Astrocyte (in vitro differentiated cells and primary cell): ENCODE results near the gene RNF227. TPM values are rescaled to one million over a fixed set of nuclear protein-coding genes. Genes with fewer than 3 reads are reported as not detected.

Source experiments
- DNase-seq: peaks from one replicate; pipeline ENCODE4 v3.0.0-alpha.2; 2010; ENCODE audit warnings: low read depth
- FAIRE-seq: peaks from 2 replicates; lab custom pipeline; 2011; peaks lifted over from hg19 to GRCh38; lab: Jason Lieb, UNC
- H2AFZ ChIP-seq: 2 replicates; pipeline ENCODE4 v1.6.0; 2012; ENCODE audit warnings: low read depth, low read length, inconsistent platforms
- H3K27ac ChIP-seq: 2 replicates; pipeline ENCODE4 v1.5.1; 2011; ENCODE audit warnings: low read depth, low read length, inconsistent platforms
- H3K27me3 ChIP-seq: 2 replicates; pipeline ENCODE4 v1.6.0; 2011; ENCODE audit warnings: low read length, inconsistent platforms; ENCODE audit not compliant: insufficient read depth
- H3K36me3 ChIP-seq: 2 replicates; pipeline ENCODE4 v1.5.1; 2011; ENCODE audit warnings: low read length, inconsistent platforms; ENCODE audit not compliant: insufficient read depth
- H3K4me1 ChIP-seq: 2 replicates; pipeline ENCODE4 v1.5.1; 2011; ENCODE audit warnings: low read length, inconsistent platforms; ENCODE audit not compliant: insufficient read depth
- H3K4me2 ChIP-seq: 2 replicates; pipeline ENCODE4 v1.6.0; 2012; ENCODE audit warnings: low read length, inconsistent platforms
- H3K4me3 ChIP-seq: 2 replicates; pipeline ENCODE4 v1.5.1; 2011; ENCODE audit warnings: low read depth, mild to moderate bottlenecking, low read length, inconsistent platforms; ENCODE audit not compliant: insufficient read depth
- H3K79me2 ChIP-seq: 2 replicates; pipeline ENCODE4 v1.6.0; 2012; ENCODE audit warnings: mild to moderate bottlenecking, low read length, inconsistent platforms; ENCODE audit not compliant: insufficient read depth
- H3K9ac ChIP-seq: 2 replicates; pipeline ENCODE4 v1.6.0; 2012; ENCODE audit warnings: mild to moderate bottlenecking, low read length, inconsistent platforms
- H3K9me3 ChIP-seq: 2 replicates; pipeline ENCODE4 v1.5.1; 2012; ENCODE audit warnings: low read depth, mild to moderate bottlenecking, low read length, inconsistent platforms; ENCODE audit not compliant: insufficient read depth
- H4K20me1 ChIP-seq: 2 replicates; pipeline ENCODE4 v1.6.0; 2012; ENCODE audit warnings: low read length, inconsistent platforms; ENCODE audit not compliant: insufficient read depth
- H3K27ac Mint-ChIP-seq: one replicate; pipeline ENCODE4 v1.8.0; 2021; ENCODE audit warnings: mild to moderate bottlenecking, mixed read lengths; ENCODE audit not compliant: unreplicated experiment
- H3K27me3 Mint-ChIP-seq: one replicate; pipeline ENCODE4 v1.8.0; 2021; ENCODE audit warnings: low read depth, mixed read lengths; ENCODE audit not compliant: unreplicated experiment
- H3K36me3 Mint-ChIP-seq: one replicate; pipeline ENCODE4 v1.8.0; 2021; ENCODE audit warnings: low read depth, mixed read lengths; ENCODE audit not compliant: unreplicated experiment
- H3K4me1 Mint-ChIP-seq: one replicate; pipeline ENCODE4 v1.8.0; 2021; ENCODE audit warnings: low read depth, mixed read lengths; ENCODE audit not compliant: unreplicated experiment
- H3K4me3 Mint-ChIP-seq: one replicate; pipeline ENCODE4 v1.8.0; 2021; ENCODE audit warnings: mild to moderate bottlenecking, moderate library complexity, mixed read lengths; ENCODE audit not compliant: unreplicated experiment
- H3K9me3 Mint-ChIP-seq: one replicate; pipeline ENCODE4 v1.8.0; 2021; ENCODE audit warnings: mild to moderate bottlenecking, mixed read lengths; ENCODE audit not compliant: unreplicated experiment
- CTCF ChIP-seq: IDR thresholded peaks from 2 replicates; pipeline ENCODE4 v1.5.1; 2011; ENCODE audit warnings: low read depth, mild to moderate bottlenecking, inconsistent platforms, low read length, moderate library complexity; ENCODE audit not compliant: insufficient read depth
- EZH2 ChIP-seq: IDR thresholded peaks from 2 replicates; pipeline ENCODE4 v1.6.1; 2012; ENCODE audit warnings: mild to moderate bottlenecking, low read length, inconsistent platforms; ENCODE audit not compliant: insufficient read depth
- total RNA-seq: library from RNA; stranded (reverse); gene quantifications from 2 replicates; pipeline ENCODE4 v1.2.1, GENCODE V29; 2021

Gene RNF227
- total RNA-seq, 1 donor from 2014 or later: 0.54 TPM

GRCh38 chr17:7910711-7911110 lies 5.4 kb downstream of the RNF227 start:
- Histone ChIP-seq H3K9me3 (no peaks in the 10 kb centered on the region), H3K36me3 (peaks cover 34% of the 10 kb centered on the region), H3K9ac (no peak overlapping the region), H3K27ac (no peak overlapping the region), H3K79me2 (no peaks in the 10 kb centered on the region), H4K20me1 (peaks cover 12% of the 10 kb centered on the region), H2AFZ (no peak overlapping the region), H3K4me3 (no peak overlapping the region), H3K4me1 (peaks cover 10% of the 10 kb centered on the region), H3K27me3 (no peaks in the 10 kb centered on the region), H3K4me2 (no peak overlapping the region)
- H3K27me3 Mint-ChIP-seq: no peaks in the 10 kb centered on the region
- H3K4me3 Mint-ChIP-seq: no peak overlapping the region
- TF ChIP-seq EZH2: no peak
- no peak for TF ChIP-seq CTCF
- H3K27ac Mint-ChIP-seq: no peak overlapping the region
- H3K36me3 Mint-ChIP-seq: peaks cover 14% of the 10 kb centered on the region
- no peaks in the 10 kb centered on the region for H3K4me1 Mint-ChIP-seq
- no peaks in the 10 kb centered on the region for H3K9me3 Mint-ChIP-seq
- FAIRE-seq (no peak), DNase-seq (no peak)

GRCh38 chr17:7910281-7910680 lies 5.8 kb downstream of the RNF227 start:
- H2AFZ ChIP-seq: no peak overlapping the region
- H3K4me2 ChIP-seq: no peak overlapping the region
- H3K4me1 ChIP-seq: peaks cover 7% of the 10 kb centered on the region
- Mint-ChIP-seq H3K27ac (no peak overlapping the region), H3K36me3 (peaks cover 18% of the 10 kb centered on the region), H3K9me3 (no peaks in the 10 kb centered on the region), H3K27me3 (no peaks in the 10 kb centered on the region), H3K4me1 (no peaks in the 10 kb centered on the region), H3K4me3 (no peak overlapping the region)
- no peak for DNase-seq
- no peaks in the 10 kb centered on the region for H3K79me2 ChIP-seq
- no peaks in the 10 kb centered on the region for H3K27me3 ChIP-seq
- no peak overlapping the region for H3K4me3 ChIP-seq
- no peaks in the 10 kb centered on the region for H3K9me3 ChIP-seq
- TF ChIP-seq CTCF: no peak
- no peak for TF ChIP-seq EZH2
- H3K9ac ChIP-seq: peak overlapping the region; percentile 14
- H3K27ac ChIP-seq: no peak overlapping the region
- peaks cover 39% of the 10 kb centered on the region for H3K36me3 ChIP-seq
- H4K20me1 ChIP-seq: peaks cover 12% of the 10 kb centered on the region
- FAIRE-seq: no peak

GRCh38 chr17:7909089-7909488 lies 7.0 kb downstream of the RNF227 start:
- Mint-ChIP-seq H3K27me3 (no peaks in the 10 kb centered on the region), H3K9me3 (no peaks in the 10 kb centered on the region), H3K36me3 (peaks cover 26% of the 10 kb centered on the region), H3K4me1 (no peaks in the 10 kb centered on the region), H3K4me3 (no peak overlapping the region), H3K27ac (no peak overlapping the region)
- Histone ChIP-seq H3K9me3 (no peaks in the 10 kb centered on the region), H3K27me3 (no peaks in the 10 kb centered on the region), H3K79me2 (no peaks in the 10 kb centered on the region), H2AFZ (no peak overlapping the region), H3K4me2 (no peak overlapping the region), H3K9ac (no peak overlapping the region), H3K4me1 (no peaks in the 10 kb centered on the region), H4K20me1 (peaks cover 7% of the 10 kb centered on the region), H3K4me3 (no peak overlapping the region), H3K27ac (no peak overlapping the region), H3K36me3 (peaks cover 51% of the 10 kb centered on the region)
- DNase-seq (no peak), FAIRE-seq (no peak)
- no peak for TF ChIP-seq CTCF
- TF ChIP-seq EZH2: no peak
